ENCODE results near the gene TMEM92. TPM values are rescaled to one million over a fixed set of nuclear protein-coding genes. Genes with fewer than 3 reads are reported as not detected.

The TMEM92 gene
- total and polyA plus RNA-seq, 10 of the 15 experiments (the other 5 are each of a cell fraction or from before 2014, with no cell fraction given): 0.11 to 1.2 (median 0.32) TPM

DNA sequence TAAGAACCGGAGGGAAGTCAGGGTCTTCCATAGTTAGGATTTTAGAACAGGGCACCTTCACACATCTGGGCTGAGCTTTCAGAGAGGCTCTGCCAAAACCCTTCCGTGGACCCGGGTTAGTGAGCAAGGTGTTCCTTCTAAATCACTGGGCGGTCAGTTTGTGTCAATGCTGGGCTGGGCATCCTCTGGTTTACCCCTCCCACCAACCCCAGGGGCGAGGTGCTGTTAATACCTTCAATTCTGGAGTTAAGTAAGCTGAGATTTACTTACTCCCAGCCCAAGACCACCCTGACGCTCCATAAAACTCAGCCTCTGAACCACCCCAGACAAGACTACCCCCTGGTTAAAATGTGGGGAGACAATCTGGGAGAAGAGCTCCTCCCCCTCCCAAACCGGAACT is 1.0 kb downstream of the TMEM92 start:
- Histone ChIP-seq H3K27me3 (replicated peaks in 1 of 2; ENCODE audit: control insufficient read depth in 2 of 2, insufficient read depth in 2 of 2, low read length in 1 of 2) (peaks cover 0 to 1% of the 10 kb centered on the region in 2 experiments; a peak in 3 of 4 replicates), H4K20me1 (ENCODE audit: control insufficient read depth, insufficient read depth) (no peaks in the 10 kb centered on the region), H3K4me1 (ENCODE audit: control insufficient read depth, insufficient read depth, low read length) (peaks cover 9% of the 10 kb centered on the region), H3K9ac (ENCODE audit: control insufficient read depth, insufficient read depth, low read length) (no peak overlapping the region), H3K27ac (ENCODE audit: control insufficient read depth, insufficient read depth) (no peak overlapping the region), H3K4me2 (ENCODE audit: control insufficient read depth, insufficient read depth) (no peak overlapping the region), H2AFZ (ENCODE audit: control insufficient read depth, low read depth, low read length) (no peak overlapping the region), H3K4me3 (no peak overlapping the region), H3K36me3 (ENCODE audit: control insufficient read depth in 2 of 2, insufficient read depth in 2 of 2, low read length in 1 of 2) (no peaks in the 10 kb centered on the region), H3K9me3 (replicated peaks; ENCODE audit: control insufficient read depth, insufficient read depth, low read length) (no peaks in the 10 kb centered on the region), H3K79me2 (ENCODE audit: control insufficient read depth, insufficient read depth, low read length) (no peaks in the 10 kb centered on the region)
- ChIA-PET RAD21 (ENCODE audit: unreplicated experiment) (interaction anchor here (0.9 to 7.4 kb wide), 10 partner anchors 20 to 122 kb away, joined by 3 to 84 read pairs (median 5); partner anchors contain the start of genes COL1A1 and LRRC59), CTCF (interaction anchor here (0.9 to 19.2 kb wide), 13 partner anchors 9 to 183 kb away, joined by 3 to 298 read pairs (median 6); partner anchors contain the start of gene COL1A1), POLR2A (interaction anchor here (2.0 kb wide), 1 partner anchor 14 kb away, joined by 7 read pairs; no protein-coding TSS in a partner anchor), SMC1A (ENCODE audit: uncharacterized antibody, unreplicated experiment) (interaction anchor here (1.0 to 9.4 kb wide), 6 partner anchors 19 to 106 kb away, joined by 3 to 87 read pairs (median 6); partner anchors contain the start of gene COL1A1)
- ATAC-seq (no peak), FAIRE-seq (no peak), DNase-seq (ENCODE audit: low read depth, low spot score) (no peak)
- in situ Hi-C loops (cut with MboI) (no loop called here), intact Hi-C loops (cut with micrococcal nuclease; ENCODE audit: unreplicated experiment) (no loop called here)
- 21% methylated on average over 7 of the region's 7 CpGs for WGBS (ENCODE audit: insufficient coverage, insufficient replicate concordance, low lambda C conversion rate, missing lambda C conversion rate)
- BruUV-seq (replicated peaks): no TSS peak
- TF ChIP-seq MEF2A (IDR thresholded peaks at IDR 0.05; ENCODE audit: insufficient read depth, low read depth, low read length) (no peak), MTA2 (IDR thresholded peaks at IDR 0.05; ENCODE audit: low read depth) (no peak), TCF3 (IDR thresholded peaks at IDR 0.05; ENCODE audit: borderline replicate concordance, insufficient read depth, low read depth, low read length) (no peak), RB1 (IDR thresholded peaks at IDR 0.05; ENCODE audit: borderline replicate concordance) (no peak), CBFB (IDR thresholded peaks at IDR 0.05; ENCODE audit: low read depth) (no peak), NRF1 (conservative IDR thresholded peaks at IDR 0.05; ENCODE audit: low read depth, low read length) (no peak), SMAD1 (IDR thresholded peaks at IDR 0.05; ENCODE audit: low read depth, partially characterized antibody) (no peak), STAT3 (IDR thresholded peaks at IDR 0.05; ENCODE audit: low read depth, low read length) (no peak), SREBF2 (IDR thresholded peaks at IDR 0.05; ENCODE audit: low read length) (no peak), IKZF1 (conservative IDR thresholded peaks at IDR 0.05) (no peak), BACH1 (IDR thresholded peaks at IDR 0.05; ENCODE audit: borderline replicate concordance) (no peak), ETV6 (conservative IDR thresholded peaks at IDR 0.05 in 1 of 2, IDR thresholded peaks at IDR 0.05 in 1 of 2; ENCODE audit: borderline replicate concordance in 1 of 2, low read depth in 1 of 2) (no peak), TARDBP (IDR thresholded peaks at IDR 0.05; ENCODE audit: borderline replicate concordance) (no peak)
- TF ChIP-seq, protein P1, sequence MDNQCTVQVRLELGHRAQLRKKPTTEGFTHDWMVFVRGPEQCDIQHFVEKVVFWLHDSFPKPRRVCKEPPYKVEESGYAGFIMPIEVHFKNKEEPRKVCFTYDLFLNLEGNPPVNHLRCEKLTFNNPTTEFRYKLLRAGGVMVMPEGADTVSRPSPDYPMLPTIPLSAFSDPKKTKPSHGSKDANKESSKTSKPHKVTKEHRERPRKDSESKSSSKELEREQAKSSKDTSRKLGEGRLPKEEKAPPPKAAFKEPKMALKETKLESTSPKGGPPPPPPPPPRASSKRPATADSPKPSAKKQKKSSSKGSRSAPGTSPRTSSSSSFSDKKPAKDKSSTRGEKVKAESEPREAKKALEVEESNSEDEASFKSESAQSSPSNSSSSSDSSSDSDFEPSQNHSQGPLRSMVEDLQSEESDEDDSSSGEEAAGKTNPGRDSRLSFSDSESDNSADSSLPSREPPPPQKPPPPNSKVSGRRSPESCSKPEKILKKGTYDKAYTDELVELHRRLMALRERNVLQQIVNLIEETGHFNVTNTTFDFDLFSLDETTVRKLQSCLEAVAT (IDR thresholded peaks at IDR 0.05): no peak
- TF ChIP-seq, protein P2, sequence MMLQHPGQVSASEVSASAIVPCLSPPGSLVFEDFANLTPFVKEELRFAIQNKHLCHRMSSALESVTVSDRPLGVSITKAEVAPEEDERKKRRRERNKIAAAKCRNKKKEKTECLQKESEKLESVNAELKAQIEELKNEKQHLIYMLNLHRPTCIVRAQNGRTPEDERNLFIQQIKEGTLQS (IDR thresholded peaks at IDR 0.05; ENCODE audit: borderline replicate concordance, extremely low read depth, low read depth, low read length): no peak
- TF ChIP-seq, protein P3, sequence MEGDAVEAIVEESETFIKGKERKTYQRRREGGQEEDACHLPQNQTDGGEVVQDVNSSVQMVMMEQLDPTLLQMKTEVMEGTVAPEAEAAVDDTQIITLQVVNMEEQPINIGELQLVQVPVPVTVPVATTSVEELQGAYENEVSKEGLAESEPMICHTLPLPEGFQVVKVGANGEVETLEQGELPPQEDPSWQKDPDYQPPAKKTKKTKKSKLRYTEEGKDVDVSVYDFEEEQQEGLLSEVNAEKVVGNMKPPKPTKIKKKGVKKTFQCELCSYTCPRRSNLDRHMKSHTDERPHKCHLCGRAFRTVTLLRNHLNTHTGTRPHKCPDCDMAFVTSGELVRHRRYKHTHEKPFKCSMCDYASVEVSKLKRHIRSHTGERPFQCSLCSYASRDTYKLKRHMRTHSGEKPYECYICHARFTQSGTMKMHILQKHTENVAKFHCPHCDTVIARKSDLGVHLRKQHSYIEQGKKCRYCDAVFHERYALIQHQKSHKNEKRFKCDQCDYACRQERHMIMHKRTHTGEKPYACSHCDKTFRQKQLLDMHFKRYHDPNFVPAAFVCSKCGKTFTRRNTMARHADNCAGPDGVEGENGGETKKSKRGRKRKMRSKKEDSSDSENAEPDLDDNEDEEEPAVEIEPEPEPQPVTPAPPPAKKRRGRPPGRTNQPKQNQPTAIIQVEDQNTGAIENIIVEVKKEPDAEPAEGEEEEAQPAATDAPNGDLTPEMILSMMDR (IDR thresholded peaks at IDR 0.05 in 2 of 3, conservative IDR thresholded peaks at IDR 0.05 in 1 of 3; ENCODE audit: control insufficient read depth in 2 of 3, extremely low read depth in 1 of 3, insufficient read depth in 1 of 3, low read depth in 3 of 3, low read length in 3 of 3): no peak
- TF ChIP-seq, protein P4, sequence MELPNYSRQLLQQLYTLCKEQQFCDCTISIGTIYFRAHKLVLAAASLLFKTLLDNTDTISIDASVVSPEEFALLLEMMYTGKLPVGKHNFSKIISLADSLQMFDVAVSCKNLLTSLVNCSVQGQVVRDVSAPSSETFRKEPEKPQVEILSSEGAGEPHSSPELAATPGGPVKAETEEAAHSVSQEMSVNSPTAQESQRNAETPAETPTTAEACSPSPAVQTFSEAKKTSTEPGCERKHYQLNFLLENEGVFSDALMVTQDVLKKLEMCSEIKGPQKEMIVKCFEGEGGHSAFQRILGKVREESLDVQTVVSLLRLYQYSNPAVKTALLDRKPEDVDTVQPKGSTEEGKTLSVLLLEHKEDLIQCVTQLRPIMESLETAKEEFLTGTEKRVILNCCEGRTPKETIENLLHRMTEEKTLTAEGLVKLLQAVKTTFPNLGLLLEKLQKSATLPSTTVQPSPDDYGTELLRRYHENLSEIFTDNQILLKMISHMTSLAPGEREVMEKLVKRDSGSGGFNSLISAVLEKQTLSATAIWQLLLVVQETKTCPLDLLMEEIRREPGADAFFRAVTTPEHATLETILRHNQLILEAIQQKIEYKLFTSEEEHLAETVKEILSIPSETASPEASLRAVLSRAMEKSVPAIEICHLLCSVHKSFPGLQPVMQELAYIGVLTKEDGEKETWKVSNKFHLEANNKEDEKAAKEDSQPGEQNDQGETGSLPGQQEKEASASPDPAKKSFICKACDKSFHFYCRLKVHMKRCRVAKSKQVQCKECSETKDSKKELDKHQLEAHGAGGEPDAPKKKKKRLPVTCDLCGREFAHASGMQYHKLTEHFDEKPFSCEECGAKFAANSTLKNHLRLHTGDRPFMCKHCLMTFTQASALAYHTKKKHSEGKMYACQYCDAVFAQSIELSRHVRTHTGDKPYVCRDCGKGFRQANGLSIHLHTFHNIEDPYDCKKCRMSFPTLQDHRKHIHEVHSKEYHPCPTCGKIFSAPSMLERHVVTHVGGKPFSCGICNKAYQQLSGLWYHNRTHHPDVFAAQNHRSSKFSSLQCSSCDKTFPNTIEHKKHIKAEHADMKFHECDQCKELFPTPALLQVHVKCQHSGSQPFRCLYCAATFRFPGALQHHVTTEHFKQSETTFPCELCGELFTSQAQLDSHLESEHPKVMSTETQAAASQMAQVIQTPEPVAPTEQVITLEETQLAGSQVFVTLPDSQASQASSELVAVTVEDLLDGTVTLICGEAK (IDR thresholded peaks at IDR 0.05; ENCODE audit: borderline replicate concordance): no peak

Data from GM12878 (cell line).